Lung (tissue), 12 donors: ENCODE results near the gene LATS2. TPM values are rescaled to one million over a fixed set of nuclear protein-coding genes. Genes with fewer than 3 reads are reported as not detected.

Source experiments
- ATAC-seq: fragments of 200-7000 bp; cut with Tn5 transposase; one replicate; pipeline ENCODE4 v1.9.1; 2020; ENCODE audit warnings: moderate number of reproducible peaks; ENCODE audit not compliant: insufficient read depth, low FRiP score
- DNase-seq, 3 donors: peaks; one replicate each; pipeline ENCODE4 v3.0.0-alpha.2; 2013 to 2017
- H3K27ac ChIP-seq, 2 donors: one replicate each; pipeline ENCODE4 v1.5.1; 2013; ENCODE audit warnings: mild to moderate bottlenecking in 2 of 2, moderate library complexity in 2 of 2, control low read depth in 1 of 2, inconsistent platforms in 1 of 2, low read depth in 1 of 2, low read length in 1 of 2
- H3K27me3 ChIP-seq, 3 donors: one replicate each; pipeline ENCODE4 v1.5.1; 2013; ENCODE audit warnings: low read length in 2 of 3; ENCODE audit not compliant: control insufficient read depth in 3 of 3, insufficient read depth in 3 of 3
- H3K36me3 ChIP-seq, 4 donors: one replicate each; pipeline ENCODE4 v1.5.1; 2013; ENCODE audit warnings: low read length in 4 of 4, mild to moderate bottlenecking in 1 of 4, moderate library complexity in 1 of 4; ENCODE audit not compliant: control insufficient read depth in 4 of 4, insufficient read depth in 4 of 4
- H3K4me1 ChIP-seq, 5 donors: one replicate each; pipeline ENCODE4 v1.5.1; 2013; ENCODE audit warnings: low read length in 5 of 5, mild to moderate bottlenecking in 2 of 5, moderate library complexity in 1 of 5; ENCODE audit not compliant: control insufficient read depth in 5 of 5, insufficient read depth in 5 of 5
- H3K4me3 ChIP-seq: one replicate; pipeline ENCODE4 v1.5.1; 2013; ENCODE audit warnings: mild to moderate bottlenecking, control low read depth, moderate library complexity
- H3K9ac ChIP-seq, 2 donors: one replicate each; pipeline ENCODE4 v1.5.1; 2013; ENCODE audit warnings: low read length in 2 of 2, control low read depth in 1 of 2; ENCODE audit not compliant: insufficient read depth in 1 of 2
- H3K9me3 ChIP-seq, 4 donors: one replicate each; pipeline ENCODE4 v1.5.1; 2013; ENCODE audit warnings: low read length in 3 of 4, mild to moderate bottlenecking in 1 of 4, moderate library complexity in 1 of 4; ENCODE audit not compliant: control insufficient read depth in 4 of 4, insufficient read depth in 3 of 4
- CTCF ChIP-seq: IDR thresholded peaks from 2 replicates; pipeline ENCODE4 v1.5.1; 2012; ENCODE audit warnings: mild to moderate bottlenecking; ENCODE audit errors: control extremely low read depth, extremely low read depth
- WGBS, 2 donors: extraction: QIAGEN DNeasy Blood & Tissue Kit; methylation state at CpG; one replicate each; pipeline ENCODE4 v1.1.7; 2013; 5-methylcytosine and 5-hydroxymethylcytosine counted together
- polyA plus RNA-seq, 2 donors: library from polyadenylated mRNA; stranded (reverse); fragments of 200-250 nt; gene quantifications; one replicate each; pipeline ENCODE4 v1.2.1, GENCODE V29; 2013
- total RNA-seq, 2 donors: library from RNA; depleted of rRNA in 1 of 2; stranded (reverse); fragments of >200 nt in 1 of 2; gene quantifications; one replicate each; pipeline ENCODE4 v1.2.1, GENCODE V29; 2014 to 2021
- donor health status: control.
- donor health status: control.
- donor health status: Bipolar disorder and iron deficiency.
- donor health status: healthy.
- donor health status: DM: yes; HTN: yes; CAD: no.

LATS2 gene
- total and polyA plus RNA-seq, 4 donors = 7.7 to 37.5 (median 21.3) TPM

GRCh38 chr13:21104199-21105019 is 43.0 kb upstream of the LATS2 start:
- 95% methylated on average over 37 of the region's 37 CpGs for WGBS, 2 donors
- Histone ChIP-seq H3K27me3 (no peaks in the 10 kb centered on the region), H3K36me3 (no peaks in the 10 kb centered on the region), H3K9me3 (no peaks in the 10 kb centered on the region), H3K4me3 (no peak overlapping the region), H3K9ac (no peak overlapping the region), H3K4me1 (peaks cover 0 to 3% (median 0%) of the 10 kb centered on the region in 5 donors), H3K27ac (no peak overlapping the region)
- TF ChIP-seq CTCF = no peak
- DNase-seq (no peak), ATAC-seq (no peak)

- peaks cover 0 to 3% (median 0%) of the 10 kb centered on the region in 5 donors for H3K4me1 ChIP-seq
- 86 to 89% methylated on average over 12 of the region's 12 CpGs for WGBS, 2 donors
- H3K4me3 ChIP-seq = no peak overlapping the region
- no peaks in the 10 kb centered on the region for H3K36me3 ChIP-seq
- TF ChIP-seq CTCF = no peak
- H3K27me3 ChIP-seq = no peaks in the 10 kb centered on the region
- H3K27ac ChIP-seq = no peak overlapping the region
- DNase-seq = no peak
- H3K9ac ChIP-seq = no peak overlapping the region
- ATAC-seq = no peak
- no peaks in the 10 kb centered on the region for H3K9me3 ChIP-seq
Measured at GRCh38 chr13:21101865-21102576, 40.6 kb upstream of the LATS2 start.

GRCh38 chr13:21100994-21101757 is 39.8 kb upstream of the LATS2 start:
- DNase-seq (no peak), ATAC-seq (no peak)
- no peaks in the 10 kb centered on the region for H3K4me1 ChIP-seq
- H3K27me3 ChIP-seq = no peaks in the 10 kb centered on the region
- no peak overlapping the region for H3K4me3 ChIP-seq
- H3K27ac ChIP-seq = no peak overlapping the region
- no peaks in the 10 kb centered on the region for H3K9me3 ChIP-seq
- TF ChIP-seq CTCF = no peak
- H3K9ac ChIP-seq = no peak overlapping the region
- no peaks in the 10 kb centered on the region for H3K36me3 ChIP-seq
- WGBS, 2 donors = 88 to 90% methylated on average over 12 of the region's 12 CpGs
